Measurements from ENCODE around the gene DYRK4. TPM values are rescaled to one million over a fixed set of nuclear protein-coding genes. Genes with fewer than 3 reads are reported as not detected.

The DYRK4 gene
- total RNA-seq, 1 experiment from 2014 or later = 13.3 TPM

GRCh38 chr12:4607056-4607455 lies 45.0 kb downstream of the DYRK4 start:
- DNase-seq (ENCODE audit: low read depth, low spot score) = no peak
- Histone ChIP-seq H3K27me3 (ENCODE audit: control insufficient read depth, insufficient read depth, low read length) (no peaks in the 10 kb centered on the region; the same call in 1 of the 2 replicates), H3K4me3 (ENCODE audit: low read depth in 2 of 2, low read length in 2 of 2) (no peak overlapping the region), H3K27ac (ENCODE audit: low read length) (no peak overlapping the region), H3K4me1 (ENCODE audit: control insufficient read depth, insufficient read depth, low read length) (no peaks in the 10 kb centered on the region; the same call in 1 of the 2 replicates), H3K9me3 (ENCODE audit: control insufficient read depth, insufficient read depth, low read depth, low read length) (no peaks in the 10 kb centered on the region), H3K36me3 (ENCODE audit: control insufficient read depth, insufficient read depth, low read length) (no peaks in the 10 kb centered on the region; the same call in 1 of the 2 replicates)
- intact Hi-C loops (cut with micrococcal nuclease; ENCODE audit: unreplicated experiment) (no loop called here), in situ Hi-C loops (cut with HindIII; ENCODE audit: low pct_unique_long_range_greater_than_20kb, low sequenced_read_pairs) (no loop called here)
- BruUV-seq (replicated peaks) = no TSS peak
- ChIA-PET CTCF (no interaction called here), POLR2A (no interaction called here)
- no peak for ATAC-seq
- no peak for TF ChIP-seq REST (IDR thresholded peaks at IDR 0.05; ENCODE audit: insufficient read depth in 1 of 2, low read depth in 2 of 2, low read length in 1 of 2)

GRCh38 chr12:4609071-4609470 lies 47.1 kb downstream of the DYRK4 start:
- H3K4me3 ChIP-seq (ENCODE audit: low read depth in 2 of 2, low read length in 2 of 2) = no peak overlapping the region

More at GRCh38 chr12:4609071-4609470, 47.1 kb downstream of the DYRK4 start:
- ATAC-seq (no peak), DNase-seq (ENCODE audit: low read depth, low spot score) (no peak)
- in situ Hi-C loops (cut with HindIII; ENCODE audit: low pct_unique_long_range_greater_than_20kb, low sequenced_read_pairs) (no loop called here), intact Hi-C loops (cut with micrococcal nuclease; ENCODE audit: unreplicated experiment) (no loop called here)
- H3K27me3 ChIP-seq (ENCODE audit: control insufficient read depth, insufficient read depth, low read length) = no peaks in the 10 kb centered on the region
- BruUV-seq (replicated peaks) = no TSS peak
- TF ChIP-seq REST (IDR thresholded peaks at IDR 0.05; ENCODE audit: insufficient read depth in 1 of 2, low read depth in 2 of 2, low read length in 1 of 2) = no peak
- no peak for TF ChIP-seq TCF7L2 (IDR thresholded peaks at IDR 0.05; ENCODE audit: low read depth, low read length)
- no peak for TF ChIP-seq SIN3A (IDR thresholded peaks at IDR 0.05; ENCODE audit: borderline replicate concordance, insufficient read depth, low read depth, low read length)
- no peak for TF ChIP-seq POLR2AphosphoS5 (IDR thresholded peaks at IDR 0.05; ENCODE audit: low read depth, low read length)
- TF ChIP-seq CTCF (IDR thresholded peaks at IDR 0.05) = no peak
- H3K27ac ChIP-seq (ENCODE audit: low read length) = no peak overlapping the region
- no peaks in the 10 kb centered on the region; the same call in 1 of the 2 replicates for H3K4me1 ChIP-seq (ENCODE audit: control insufficient read depth, insufficient read depth, low read length)
- H3K9me3 ChIP-seq (ENCODE audit: control insufficient read depth, insufficient read depth, low read depth, low read length) = no peaks in the 10 kb centered on the region
- ChIA-PET CTCF (no interaction called here), POLR2A (no interaction called here)
- H3K36me3 ChIP-seq (ENCODE audit: control insufficient read depth, insufficient read depth, low read length) = no peaks in the 10 kb centered on the region; the same call in 1 of the 2 replicates

Measured in Panc1 (cell line).